ENCODE results near the gene INPP5A. TPM values are rescaled to one million over a fixed set of nuclear protein-coding genes. Genes with fewer than 3 reads are reported as not detected.
"Not testable (repeated sequence)": the region's sequence is repeated elsewhere in the genome, so short reads cannot be mapped to it uniquely, and the experiment has no call there.

The INPP5A gene
- total RNA-seq, 3 donors from 2014 or later: 5.8 to 8.8 (median 6.9) TPM

DNA sequence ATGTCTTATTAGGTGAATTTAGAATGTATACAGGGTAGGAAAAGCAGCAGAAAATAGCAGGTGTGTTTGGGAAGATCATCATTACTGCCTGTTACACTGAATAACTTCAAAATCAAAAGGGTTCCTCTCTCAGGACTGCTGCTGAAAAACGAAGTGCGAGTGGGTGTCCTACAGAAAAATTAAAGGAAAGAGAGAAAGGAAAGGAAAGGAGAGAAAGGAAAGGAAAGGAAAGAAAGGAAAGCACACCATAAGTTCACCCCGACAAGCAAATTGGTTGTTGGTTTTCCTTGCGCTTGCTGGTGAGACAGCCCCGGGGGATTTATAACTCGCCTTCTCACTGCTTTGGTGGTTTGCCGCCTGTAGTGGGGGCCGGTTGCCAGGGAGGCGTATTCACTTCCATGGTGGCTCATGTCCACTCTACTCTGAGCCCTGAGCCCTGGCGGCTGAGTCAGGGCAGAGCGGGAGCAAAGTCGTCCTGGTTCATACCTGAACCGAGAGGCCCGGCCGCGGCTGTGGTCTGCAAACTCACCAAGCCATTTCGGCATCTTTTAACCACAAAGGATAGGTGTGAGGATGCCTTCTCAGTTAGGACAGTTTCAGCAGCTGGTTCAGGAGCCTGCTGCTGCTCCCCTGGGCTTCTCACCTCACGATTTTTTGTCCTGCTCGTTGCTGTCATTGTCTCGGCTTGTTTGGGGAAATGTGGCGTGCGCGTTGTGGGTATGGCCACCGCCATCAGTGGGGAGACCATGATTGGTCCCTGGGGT is 26.1 kb downstream of the INPP5A start:
- no peaks in the 10 kb centered on the region for H3K27me3 Mint-ChIP-seq (ENCODE audit: low read depth)
- peaks cover 33% of the 10 kb centered on the region for H3K4me1 Mint-ChIP-seq (ENCODE audit: low read depth)
- no peak for DNase-seq
- H3K9me3 Mint-ChIP-seq: no peaks in the 10 kb centered on the region
- ATAC-seq: no peak
- no peak overlapping the region for H3K4me3 Mint-ChIP-seq
- H3K36me3 Mint-ChIP-seq (ENCODE audit: insufficient read depth): peaks cover 1% of the 10 kb centered on the region

DNA sequence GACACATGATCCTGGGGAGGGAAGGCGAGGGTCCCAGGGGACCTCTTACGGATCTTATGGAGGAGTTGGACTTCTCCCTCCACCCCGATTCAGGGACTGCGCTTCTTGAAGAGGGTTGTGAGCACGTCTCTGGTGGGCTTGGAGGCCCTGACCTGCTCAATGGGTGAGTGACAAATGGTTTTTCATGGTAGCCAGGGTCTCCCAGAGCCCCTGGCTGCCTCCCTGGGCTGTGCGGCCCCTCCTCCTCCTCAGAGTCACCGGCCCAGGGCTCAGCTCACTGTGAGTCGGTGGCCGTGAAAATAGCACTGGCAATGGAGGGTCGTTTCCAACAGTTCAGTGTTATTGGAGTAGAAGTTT is 26.6 kb downstream of the INPP5A start:
- H3K4me3 Mint-ChIP-seq: no peak overlapping the region
- no peak for DNase-seq
- no peak for ATAC-seq

DNA sequence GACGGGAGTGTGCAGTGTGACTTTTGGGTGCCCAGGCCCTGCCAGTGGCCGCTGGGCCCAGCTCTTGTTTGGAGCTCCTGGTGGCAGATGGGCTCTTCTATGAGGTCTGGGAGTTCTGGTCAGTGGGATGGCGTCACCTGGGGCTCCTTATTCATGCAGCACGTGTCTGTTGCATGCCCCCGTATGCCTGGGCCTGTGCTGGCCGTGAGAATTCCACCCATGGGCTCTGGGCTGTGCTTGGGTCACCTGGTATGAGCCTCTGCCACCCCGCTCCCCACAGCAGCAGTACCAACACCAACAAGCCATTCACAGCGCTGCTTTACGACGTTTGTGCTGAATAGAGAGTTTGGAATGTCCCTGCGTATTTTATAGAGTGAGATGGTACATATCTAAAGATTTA is 27.1 kb downstream of the INPP5A start:
- H3K36me3 Mint-ChIP-seq (ENCODE audit: insufficient read depth): peaks cover under 1% of the 10 kb centered on the region
- H3K4me3 Mint-ChIP-seq: no peak overlapping the region
- H3K9me3 Mint-ChIP-seq: no peaks in the 10 kb centered on the region
- no peak for DNase-seq
- H3K4me1 Mint-ChIP-seq (ENCODE audit: low read depth): peaks cover 25% of the 10 kb centered on the region
- no peaks in the 10 kb centered on the region for H3K27me3 Mint-ChIP-seq (ENCODE audit: low read depth)
- ATAC-seq: no peak

More for the DNA sequence above, 26.6 kb downstream of the INPP5A start:
- peaks cover 30% of the 10 kb centered on the region for H3K4me1 Mint-ChIP-seq (ENCODE audit: low read depth)
- no peaks in the 10 kb centered on the region for H3K27me3 Mint-ChIP-seq (ENCODE audit: low read depth)
- peaks cover 1% of the 10 kb centered on the region for H3K36me3 Mint-ChIP-seq (ENCODE audit: insufficient read depth)
- no peaks in the 10 kb centered on the region for H3K9me3 Mint-ChIP-seq

DNA sequence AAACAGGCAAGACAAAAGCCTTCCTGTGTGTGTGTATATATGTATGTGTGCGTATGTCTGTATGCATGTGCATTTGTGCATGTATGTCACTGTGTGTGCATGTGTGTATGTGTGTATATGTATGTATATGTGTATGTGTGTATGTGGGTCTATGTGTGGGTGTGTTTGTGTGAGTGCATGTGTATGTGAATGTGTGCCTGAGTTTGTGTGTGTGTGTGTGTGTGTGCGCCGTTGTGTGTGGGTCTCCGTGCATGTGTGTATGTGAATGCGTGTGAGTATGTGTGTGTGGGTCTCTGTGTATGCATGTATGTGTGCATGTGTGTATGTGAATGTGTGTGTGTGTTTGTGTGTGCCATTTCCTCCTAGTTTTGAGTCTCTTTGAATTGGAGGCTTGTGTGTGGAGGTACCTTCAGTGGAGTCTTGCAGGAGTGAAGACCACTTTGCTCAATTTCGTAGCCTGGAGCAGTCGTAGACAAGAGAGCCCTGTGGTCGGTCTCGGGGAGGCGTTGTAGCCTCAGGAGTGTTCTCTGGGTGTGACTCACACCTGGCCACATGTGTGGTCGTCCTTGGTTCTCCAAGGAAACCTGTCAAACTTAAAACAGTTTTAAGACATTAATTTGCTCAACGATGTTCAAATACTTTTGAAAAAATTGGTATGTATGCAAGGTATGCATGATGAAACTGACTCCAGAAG is 28.1 kb downstream of the INPP5A start:
- Mint-ChIP-seq H3K36me3 (ENCODE audit: insufficient read depth) (no peaks in the 10 kb centered on the region), H3K4me3 (no peak overlapping the region)
- ATAC-seq: no peak

DNA sequence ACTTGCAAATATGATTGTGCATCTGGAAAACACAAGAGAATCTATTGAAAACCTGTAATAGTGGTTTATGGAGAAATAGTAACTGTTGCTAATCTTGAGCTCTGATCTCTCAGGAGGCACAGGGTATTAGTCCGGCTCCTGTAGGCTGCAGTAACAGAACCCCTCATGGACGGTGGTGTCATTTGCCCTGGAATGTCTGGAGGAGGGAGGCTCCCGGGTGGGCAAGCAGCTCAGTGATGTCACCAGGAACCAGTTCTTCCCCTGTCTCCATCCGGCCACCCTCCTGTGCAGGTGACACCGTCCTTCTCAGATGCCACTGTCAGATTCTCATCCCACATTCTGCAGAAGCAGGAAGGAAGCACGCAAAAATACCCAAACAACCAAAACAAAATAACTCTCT is 29.3 kb downstream of the INPP5A start:
- no peak overlapping the region for H3K4me3 Mint-ChIP-seq
- H3K27me3 Mint-ChIP-seq (ENCODE audit: low read depth): no peaks in the 10 kb centered on the region
- no peak for ATAC-seq
- no peak for DNase-seq
- no peaks in the 10 kb centered on the region for H3K9me3 Mint-ChIP-seq
- H3K4me1 Mint-ChIP-seq (ENCODE audit: low read depth): peaks cover 11% of the 10 kb centered on the region
- no peaks in the 10 kb centered on the region for H3K36me3 Mint-ChIP-seq (ENCODE audit: insufficient read depth)

More for the DNA sequence above, 28.1 kb downstream of the INPP5A start:
- peaks cover 16% of the 10 kb centered on the region for H3K4me1 Mint-ChIP-seq (ENCODE audit: low read depth)
- H3K27me3 Mint-ChIP-seq (ENCODE audit: low read depth): no peaks in the 10 kb centered on the region
- no peak for DNase-seq
- H3K9me3 Mint-ChIP-seq: no peaks in the 10 kb centered on the region

DNA sequence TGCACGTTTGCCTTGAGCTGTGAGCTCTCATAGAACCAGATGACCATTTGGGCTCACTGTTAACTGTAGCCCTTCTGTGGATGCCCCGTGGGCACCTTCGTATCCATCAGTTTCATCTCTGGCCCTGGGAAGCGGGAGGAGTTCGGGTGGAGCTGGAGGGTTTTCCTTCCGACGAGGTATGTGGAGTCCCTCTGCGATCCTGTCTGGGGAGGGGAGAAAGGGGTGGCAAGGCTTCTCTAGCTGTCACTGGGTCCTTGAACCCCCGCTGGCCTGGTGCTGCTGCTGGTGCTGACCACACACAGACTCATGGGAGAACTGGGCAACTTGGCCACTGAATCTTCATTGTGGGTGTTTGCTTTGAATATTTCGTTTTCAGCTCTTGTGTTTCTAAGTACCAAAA is 32.7 kb downstream of the INPP5A start:
- Mint-ChIP-seq H3K36me3 (ENCODE audit: insufficient read depth) (no peaks in the 10 kb centered on the region), H3K27me3 (ENCODE audit: low read depth) (no peaks in the 10 kb centered on the region), H3K4me1 (ENCODE audit: low read depth) (peaks cover 10% of the 10 kb centered on the region), H3K4me3 (no peak overlapping the region), H3K9me3 (no peaks in the 10 kb centered on the region)
- no peak for DNase-seq
- no peak for ATAC-seq

DNA sequence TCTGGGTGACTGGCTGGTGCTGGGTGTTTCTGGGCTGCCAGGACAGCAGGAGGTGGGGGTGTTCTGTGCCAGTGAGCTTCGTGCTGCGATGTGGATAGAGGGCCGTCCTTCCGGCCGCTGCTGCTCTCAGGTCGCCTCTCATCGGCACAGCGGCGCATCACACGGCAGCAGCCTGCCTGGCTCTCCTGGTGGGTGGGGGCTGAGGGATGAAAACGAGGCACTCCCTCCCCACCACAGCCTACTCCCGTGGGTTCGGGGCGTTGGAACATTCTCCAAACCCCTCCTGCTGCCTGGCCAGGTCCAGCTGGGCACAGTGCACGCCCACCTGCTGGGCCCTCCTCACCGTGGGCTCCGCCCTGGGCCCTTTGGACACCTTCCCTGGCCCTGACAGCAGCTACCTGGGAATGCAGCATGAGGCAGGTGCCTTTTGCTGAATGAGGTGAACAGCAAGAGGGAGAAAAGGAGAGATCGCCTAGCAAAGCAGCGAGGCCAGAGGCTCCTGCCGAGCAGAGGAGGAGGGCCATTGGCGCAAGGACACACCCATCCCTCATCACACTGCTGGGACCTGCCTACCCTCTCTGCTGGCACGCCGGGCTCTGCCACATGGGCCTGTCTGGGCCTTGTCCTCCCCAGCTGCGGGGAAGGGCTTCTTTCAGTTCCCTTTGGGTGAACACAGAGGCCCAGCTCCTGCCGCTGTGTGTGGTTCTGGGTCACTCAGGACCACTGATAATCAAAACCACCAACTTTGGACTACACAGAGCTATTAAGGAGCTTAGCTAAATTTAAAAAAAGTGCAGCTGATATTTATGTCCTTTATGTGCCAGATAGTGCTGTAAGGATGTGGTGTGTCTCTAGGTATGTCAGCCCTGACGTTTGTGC is 33.4 kb downstream of the INPP5A start:
- DNase-seq: no peak
- no peak for ATAC-seq
- Mint-ChIP-seq H3K27me3 (ENCODE audit: low read depth) (no peaks in the 10 kb centered on the region), H3K9me3 (no peaks in the 10 kb centered on the region), H3K4me1 (ENCODE audit: low read depth) (peaks cover 13% of the 10 kb centered on the region), H3K36me3 (ENCODE audit: insufficient read depth) (no peaks in the 10 kb centered on the region), H3K4me3 (no peak overlapping the region)

DNA sequence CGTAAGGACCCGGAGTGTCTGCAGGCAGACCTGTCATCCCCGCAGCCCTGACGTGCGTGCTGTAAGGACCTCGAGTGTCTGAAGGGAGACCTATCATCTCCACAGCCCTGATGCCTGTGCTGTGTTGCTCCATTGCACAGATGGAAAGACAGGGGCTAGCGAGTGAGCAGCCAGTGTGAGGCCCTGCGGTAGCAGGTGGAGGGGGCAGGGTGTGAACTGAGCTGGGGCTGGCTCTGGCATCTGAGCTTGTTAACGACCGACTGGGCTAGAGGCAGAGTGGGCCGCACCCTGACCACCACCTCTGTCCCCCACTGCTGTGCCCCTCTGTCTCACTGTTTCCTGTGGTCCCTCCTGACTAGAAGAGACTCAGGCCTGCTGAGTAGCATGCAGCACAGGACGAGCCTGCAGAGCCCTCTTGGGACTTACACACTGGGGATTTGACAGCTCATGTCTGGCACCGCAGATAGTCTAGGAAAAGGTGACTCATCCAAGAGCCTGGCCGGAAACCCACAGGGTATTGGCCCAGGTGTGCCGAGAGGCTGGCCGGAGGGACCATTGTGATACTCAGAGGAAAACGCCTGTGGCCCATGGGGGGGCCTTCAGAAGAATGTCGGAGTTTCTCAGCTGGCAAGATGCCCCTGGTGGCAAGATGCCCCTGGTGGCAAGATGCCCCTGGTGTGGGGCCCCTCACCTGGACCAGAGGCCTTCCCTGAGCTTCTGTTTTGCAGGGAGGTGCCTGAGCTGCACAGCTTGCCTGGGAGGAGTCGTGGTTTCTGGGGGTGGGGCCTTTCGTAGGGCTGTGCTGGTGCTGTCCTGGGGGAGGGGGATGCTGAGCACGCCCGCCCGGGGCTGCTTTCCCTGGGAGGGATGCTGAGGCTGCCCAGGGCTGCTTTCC is 34.3 kb downstream of the INPP5A start:
- Mint-ChIP-seq H3K36me3 (ENCODE audit: insufficient read depth) (no peaks in the 10 kb centered on the region), H3K4me1 (ENCODE audit: low read depth) (peaks cover 14% of the 10 kb centered on the region), H3K4me3 (no peak overlapping the region), H3K27me3 (ENCODE audit: low read depth) (no peaks in the 10 kb centered on the region), H3K9me3 (no peaks in the 10 kb centered on the region)
- peak; percentile 45 for DNase-seq
- peak; percentile 83 to 84 for ATAC-seq

DNA sequence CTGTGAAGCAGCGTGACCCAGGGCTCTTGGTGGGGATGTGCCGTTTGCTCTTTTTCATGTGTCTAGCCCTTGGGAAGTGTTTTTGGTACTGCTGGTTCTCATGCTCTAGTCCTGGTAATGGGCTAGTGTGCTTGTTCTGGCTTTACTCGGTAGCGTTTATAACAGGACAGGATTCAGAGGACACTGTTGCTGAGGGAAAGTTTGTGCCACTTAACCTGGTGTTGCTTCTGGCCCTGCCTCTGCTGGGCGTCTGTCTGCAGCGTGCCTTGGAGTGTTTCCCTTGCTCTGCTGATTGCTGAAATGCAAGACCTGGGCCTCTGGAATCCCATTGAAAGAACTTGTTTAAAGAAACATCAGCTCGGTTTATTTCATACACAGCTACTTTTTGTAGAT is 35.0 kb downstream of the INPP5A start:
- Mint-ChIP-seq H3K4me3 (no peak overlapping the region), H3K4me1 (ENCODE audit: low read depth) (peaks cover 15% of the 10 kb centered on the region), H3K27me3 (ENCODE audit: low read depth) (no peaks in the 10 kb centered on the region), H3K36me3 (ENCODE audit: insufficient read depth) (no peaks in the 10 kb centered on the region), H3K9me3 (no peaks in the 10 kb centered on the region)
- no peak for DNase-seq
- peak in 1 of 2 donors; percentile 3 for ATAC-seq

DNA sequence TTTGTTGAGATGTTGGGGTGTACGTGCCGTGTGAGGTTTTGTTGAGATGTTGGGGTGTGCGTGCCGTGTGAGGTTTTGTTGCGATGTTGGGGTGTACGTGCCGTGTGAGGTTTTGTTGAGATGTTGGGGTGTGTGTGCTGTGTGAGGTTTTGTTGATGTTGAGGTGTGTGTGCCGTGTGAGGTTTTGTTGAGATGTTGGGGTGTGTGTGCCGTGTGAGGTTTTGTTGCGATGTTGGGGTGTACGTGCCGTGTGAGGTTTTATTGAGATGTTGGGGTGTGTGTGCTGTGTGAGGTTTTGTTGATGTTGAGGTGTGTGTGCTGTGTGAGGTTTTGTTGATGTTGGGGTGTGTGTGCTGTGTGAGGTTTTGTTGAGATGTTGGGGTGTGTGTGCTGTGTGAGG is 35.4 kb downstream of the INPP5A start:
- not testable (repeated sequence) for H3K36me3 Mint-ChIP-seq (ENCODE audit: insufficient read depth); ATAC-seq; H3K27me3 Mint-ChIP-seq (ENCODE audit: low read depth); H3K4me3 Mint-ChIP-seq; H3K9me3 Mint-ChIP-seq; DNase-seq
- H3K4me1 Mint-ChIP-seq (ENCODE audit: low read depth): peaks cover 17% of the 10 kb centered on the region

DNA sequence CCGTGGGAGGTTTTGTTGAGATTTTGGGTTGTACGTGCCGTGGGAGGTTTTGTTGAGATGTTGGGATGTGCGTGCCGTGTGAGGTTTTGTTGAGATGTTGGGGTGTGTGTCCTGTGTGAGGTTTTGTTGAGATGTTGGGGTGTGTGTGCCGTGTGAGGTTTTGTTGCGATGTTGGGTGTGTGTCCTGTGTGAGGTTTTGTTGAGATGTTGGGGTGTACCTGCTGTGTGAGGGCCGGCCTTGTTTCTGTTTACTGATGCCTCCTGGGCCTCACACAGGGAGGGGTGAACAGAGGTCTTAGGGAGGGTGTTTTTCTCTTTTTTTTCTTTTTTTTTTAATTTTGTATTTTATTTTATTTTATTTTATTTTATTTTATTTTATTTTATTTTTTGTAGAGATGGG is 36.7 kb downstream of the INPP5A start:
- Mint-ChIP-seq H3K4me1 (ENCODE audit: low read depth) (peaks cover 24% of the 10 kb centered on the region), H3K27me3 (ENCODE audit: low read depth) (no peaks in the 10 kb centered on the region), H3K9me3 (no peaks in the 10 kb centered on the region), H3K4me3 (no peak overlapping the region), H3K36me3 (ENCODE audit: insufficient read depth) (no peaks in the 10 kb centered on the region)
- DNase-seq (no peak), ATAC-seq (no peak)

DNA sequence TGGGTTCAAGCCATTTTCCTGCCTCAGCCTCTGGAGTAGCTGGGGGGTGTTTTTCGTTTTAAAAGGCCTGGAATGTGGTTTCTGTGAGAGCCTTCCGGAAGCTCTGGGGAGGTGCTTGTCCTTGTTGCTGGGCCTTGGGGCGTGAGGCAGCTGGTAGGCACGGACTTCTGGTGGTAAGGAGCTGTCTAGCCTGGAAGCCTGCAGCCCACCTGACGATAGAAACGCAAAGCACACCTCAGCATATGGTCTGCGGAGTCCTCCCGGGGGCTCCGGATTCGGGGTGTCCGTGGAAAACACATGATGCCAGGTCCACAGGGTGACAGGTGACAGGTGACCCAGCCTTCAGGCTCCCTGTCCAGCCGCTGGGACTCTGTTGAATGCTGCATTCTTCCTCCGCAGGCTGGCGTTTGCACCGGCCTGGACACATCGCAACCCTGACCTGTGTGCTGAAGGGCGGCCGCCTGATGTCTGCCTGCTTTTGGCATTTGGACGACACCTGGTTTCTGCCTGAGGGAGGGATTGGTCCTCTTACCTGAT is 37.3 kb downstream of the INPP5A start:
- Mint-ChIP-seq H3K27me3 (ENCODE audit: low read depth) (no peaks in the 10 kb centered on the region), H3K4me3 (no peak overlapping the region), H3K4me1 (ENCODE audit: low read depth) (peaks cover 24% of the 10 kb centered on the region), H3K9me3 (no peaks in the 10 kb centered on the region), H3K36me3 (ENCODE audit: insufficient read depth) (no peaks in the 10 kb centered on the region)
- ATAC-seq (no peak), DNase-seq (no peak)

DNA sequence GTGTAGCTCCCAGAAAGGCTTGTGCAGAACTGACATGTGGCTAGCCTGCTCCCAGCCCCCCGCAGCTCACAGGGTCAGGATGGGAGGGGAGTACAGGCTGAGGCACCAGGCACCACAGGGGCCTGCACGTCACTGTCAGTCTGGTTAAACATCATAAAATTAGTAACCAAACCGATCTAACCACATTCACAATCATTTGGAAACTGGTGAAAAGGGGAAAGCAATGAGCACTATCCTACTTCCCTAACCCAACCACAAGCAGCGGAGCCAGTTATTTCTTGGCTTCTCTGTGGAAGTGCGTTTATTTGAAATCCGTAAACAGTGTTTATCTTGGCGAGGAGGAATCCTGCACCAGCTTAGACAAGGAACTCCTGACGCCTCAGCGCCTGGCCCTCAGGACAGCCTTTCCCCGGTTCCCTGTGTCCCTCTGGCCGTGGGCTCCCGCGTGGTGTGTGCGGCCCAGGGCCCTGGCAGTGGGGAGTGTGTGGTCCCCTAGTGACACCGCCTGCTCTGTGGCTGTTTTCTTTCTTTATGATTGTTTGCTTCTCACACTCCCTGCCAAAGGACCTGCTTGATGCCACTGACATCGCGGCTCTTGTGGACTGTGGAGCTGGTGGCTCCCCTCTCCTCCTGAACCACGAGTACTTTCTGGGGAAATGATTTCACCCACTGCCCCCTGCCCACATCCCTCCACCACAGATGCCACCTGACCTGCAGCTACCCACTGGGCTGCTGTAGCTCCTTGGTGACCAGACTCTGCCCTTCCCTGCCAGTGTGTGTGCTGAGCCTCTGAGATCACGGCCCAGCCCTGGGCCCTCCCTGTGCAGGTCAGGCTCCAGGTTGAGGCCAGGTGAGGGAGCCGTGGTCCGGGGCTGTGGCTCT is 38.0 kb downstream of the INPP5A start:
- DNase-seq (no peak), ATAC-seq (peak; percentile 65 to 67)
- no peaks in the 10 kb centered on the region for H3K36me3 Mint-ChIP-seq (ENCODE audit: insufficient read depth)
- no peaks in the 10 kb centered on the region for H3K27me3 Mint-ChIP-seq (ENCODE audit: low read depth)
- H3K4me3 Mint-ChIP-seq: no peak overlapping the region
- no peaks in the 10 kb centered on the region for H3K9me3 Mint-ChIP-seq
- peaks cover 24% of the 10 kb centered on the region for H3K4me1 Mint-ChIP-seq (ENCODE audit: low read depth)
